HG03354 (cell line): Measurements from ENCODE around the gene PHRF1.
A peak's percentile ranks its signal among the peaks of the same experiment; 100 is the strongest.

ENCODE experiments used
- ATAC-seq: cut with Tn5 transposase; IDR thresholded peaks from one replicate; pipeline ENCODE4 v1.9.1; 2021; ENCODE audit warnings: mild to moderate bottlenecking; ENCODE audit not compliant: unreplicated experiment, poor library complexity, severe bottlenecking

PHRF1 gene

DNA sequence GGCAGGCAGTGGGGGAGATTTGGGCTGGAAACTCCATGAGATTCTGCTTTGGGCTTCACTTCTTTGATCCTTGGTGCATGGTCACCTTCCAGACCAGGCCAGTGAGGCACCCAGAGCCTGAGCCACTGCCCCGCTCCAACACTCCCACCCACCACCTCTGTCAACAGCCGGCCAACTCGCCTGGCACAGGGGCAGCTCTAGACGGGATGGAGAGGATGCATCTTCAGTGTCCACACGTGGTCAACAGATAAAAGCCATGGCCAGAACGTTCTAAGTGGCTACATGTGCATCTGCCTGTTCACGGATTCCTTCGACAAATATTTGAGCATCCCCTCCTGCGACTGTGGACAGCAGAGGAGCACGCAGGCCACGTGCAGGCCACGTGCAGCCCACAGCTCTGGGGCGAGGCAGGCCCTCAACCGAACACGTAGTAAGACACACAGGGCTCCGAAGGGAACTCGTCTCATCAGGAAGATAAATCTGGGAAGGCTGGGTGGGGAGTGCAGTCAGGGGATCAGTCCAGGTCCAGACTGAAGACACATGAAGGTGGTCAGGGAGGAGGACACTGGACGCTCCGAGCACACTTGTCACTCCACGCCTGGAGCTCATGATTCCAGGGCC is 37.7 kb upstream of the PHRF1 start:
- ATAC-seq = no peak

DNA sequence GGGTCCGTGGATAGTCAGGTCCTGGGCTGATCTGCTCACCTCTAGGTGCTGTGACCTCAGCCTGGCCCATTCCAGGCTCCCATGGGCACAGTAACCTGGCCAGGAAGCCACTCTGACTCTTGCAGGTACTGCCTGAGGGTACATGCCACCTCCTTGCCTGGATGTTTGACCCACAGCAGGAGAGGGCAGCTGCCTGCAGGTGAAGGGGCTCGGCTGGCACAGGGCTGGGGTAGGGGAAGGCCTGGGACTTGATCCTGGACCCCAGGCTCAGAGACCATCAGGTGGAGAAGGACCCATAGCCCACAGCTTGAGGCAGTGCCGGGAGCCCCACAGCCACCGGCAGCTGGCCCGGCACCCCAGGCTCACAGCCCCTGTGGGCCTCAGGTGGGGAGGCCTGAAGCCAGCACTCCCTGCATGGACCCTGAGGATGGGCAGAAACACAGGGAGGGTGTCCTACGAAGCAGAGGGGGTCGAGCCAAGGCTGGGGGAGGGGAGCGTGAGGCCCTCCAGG is 36.2 kb upstream of the PHRF1 start:
- no peak for ATAC-seq

DNA sequence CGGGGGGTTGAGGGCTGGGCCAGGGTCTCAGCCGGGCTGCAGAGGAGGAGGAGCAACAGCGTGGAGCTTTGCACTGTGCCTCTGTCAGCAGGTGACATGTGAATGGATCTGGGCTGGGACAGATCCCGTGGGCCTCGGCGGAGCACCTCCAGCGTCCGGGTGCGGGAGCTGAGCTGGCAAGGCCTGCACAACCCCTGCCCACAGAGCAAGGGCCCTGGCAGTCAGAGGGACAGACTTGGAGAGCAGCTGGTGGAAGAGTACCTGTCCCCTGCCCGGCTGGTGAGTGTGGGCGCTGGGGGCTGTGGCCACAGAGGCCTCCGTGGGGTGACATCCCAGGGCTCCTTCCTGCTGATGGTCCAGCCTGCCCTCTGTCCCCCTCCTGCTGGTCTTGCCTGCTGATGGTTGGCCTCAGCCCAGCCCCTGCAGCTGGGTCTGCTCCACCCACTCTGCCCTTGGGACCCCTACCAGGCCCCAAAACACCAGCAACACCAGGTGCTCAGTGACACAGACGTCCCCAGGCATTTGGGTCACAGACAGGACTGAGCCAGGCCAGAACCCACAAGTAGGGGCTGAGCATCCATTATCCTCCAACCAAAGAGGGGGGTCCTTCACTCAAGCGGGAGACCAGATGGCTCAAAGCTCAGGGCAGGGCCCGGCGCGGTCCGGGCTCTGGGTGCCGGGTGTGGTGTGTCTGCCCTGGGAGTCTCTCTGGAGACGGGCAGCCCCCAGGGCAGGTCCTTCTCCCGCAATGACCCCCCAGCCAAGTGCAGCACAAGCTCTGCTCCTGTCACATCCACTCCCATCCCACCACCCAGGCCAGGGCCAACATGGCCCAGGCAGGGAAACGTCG is 35.5 kb upstream of the PHRF1 start:
- ATAC-seq = no peak

DNA sequence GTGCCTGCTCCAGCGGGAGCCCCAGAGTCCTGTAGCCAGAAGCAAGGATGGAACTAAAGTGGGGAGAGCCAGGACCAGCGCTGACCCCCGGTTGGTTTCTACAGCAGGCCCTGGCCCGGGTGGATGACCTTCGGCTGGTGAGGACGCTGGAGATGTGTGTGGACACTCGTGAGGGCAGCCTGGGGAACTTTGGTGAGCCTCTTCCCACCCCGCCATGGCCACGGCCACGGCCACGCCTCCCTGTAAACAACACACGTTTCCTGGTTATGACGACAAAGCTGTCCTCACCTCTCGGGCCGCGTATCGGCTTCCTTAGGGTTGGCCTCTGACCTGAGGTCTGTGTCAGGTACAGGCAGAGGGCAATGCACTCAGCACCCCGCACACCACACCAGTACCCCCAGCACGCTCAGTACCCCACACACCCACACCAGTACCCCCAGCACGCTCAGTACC is 34.8 kb upstream of the PHRF1 start:
- ATAC-seq = no peak

DNA sequence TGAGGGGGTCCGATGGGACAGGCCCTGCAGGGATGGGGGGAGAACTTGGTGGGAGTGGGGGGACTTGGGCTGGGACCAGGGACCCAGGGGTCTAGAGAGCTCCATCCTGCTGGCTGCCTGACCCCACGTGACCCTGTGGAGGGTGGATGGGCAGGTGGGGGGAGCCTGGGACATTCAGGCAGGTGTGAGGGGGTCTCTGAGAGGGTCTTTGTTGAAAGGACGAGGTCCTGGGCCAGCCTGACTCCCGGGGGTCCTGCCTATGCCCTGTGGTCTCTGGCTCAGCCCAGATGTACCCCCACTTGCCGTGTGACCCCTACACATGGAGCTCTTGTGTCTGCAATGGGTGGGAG is 31.5 kb upstream of the PHRF1 start:
- ATAC-seq = no peak

DNA sequence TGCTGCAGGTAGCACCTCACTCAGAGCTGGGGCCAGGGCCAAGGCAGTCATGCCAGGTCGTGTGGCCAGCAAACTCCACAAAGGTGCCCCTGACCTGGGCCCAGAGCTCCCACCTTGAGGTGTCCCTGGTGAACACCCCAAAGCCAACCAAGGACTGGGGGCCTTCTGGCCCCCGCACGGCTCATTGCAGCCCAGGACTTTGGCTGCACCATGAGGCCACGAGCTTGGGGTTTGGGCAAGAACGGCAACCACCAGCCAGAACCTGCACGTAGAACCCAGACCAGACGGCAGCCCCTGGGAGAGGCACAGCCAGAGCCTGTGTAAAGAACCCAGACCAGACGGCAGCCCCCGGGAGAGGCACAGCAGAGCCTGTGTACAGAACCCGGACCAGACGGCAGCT is 31.1 kb upstream of the PHRF1 start:
- ATAC-seq = no peak

DNA sequence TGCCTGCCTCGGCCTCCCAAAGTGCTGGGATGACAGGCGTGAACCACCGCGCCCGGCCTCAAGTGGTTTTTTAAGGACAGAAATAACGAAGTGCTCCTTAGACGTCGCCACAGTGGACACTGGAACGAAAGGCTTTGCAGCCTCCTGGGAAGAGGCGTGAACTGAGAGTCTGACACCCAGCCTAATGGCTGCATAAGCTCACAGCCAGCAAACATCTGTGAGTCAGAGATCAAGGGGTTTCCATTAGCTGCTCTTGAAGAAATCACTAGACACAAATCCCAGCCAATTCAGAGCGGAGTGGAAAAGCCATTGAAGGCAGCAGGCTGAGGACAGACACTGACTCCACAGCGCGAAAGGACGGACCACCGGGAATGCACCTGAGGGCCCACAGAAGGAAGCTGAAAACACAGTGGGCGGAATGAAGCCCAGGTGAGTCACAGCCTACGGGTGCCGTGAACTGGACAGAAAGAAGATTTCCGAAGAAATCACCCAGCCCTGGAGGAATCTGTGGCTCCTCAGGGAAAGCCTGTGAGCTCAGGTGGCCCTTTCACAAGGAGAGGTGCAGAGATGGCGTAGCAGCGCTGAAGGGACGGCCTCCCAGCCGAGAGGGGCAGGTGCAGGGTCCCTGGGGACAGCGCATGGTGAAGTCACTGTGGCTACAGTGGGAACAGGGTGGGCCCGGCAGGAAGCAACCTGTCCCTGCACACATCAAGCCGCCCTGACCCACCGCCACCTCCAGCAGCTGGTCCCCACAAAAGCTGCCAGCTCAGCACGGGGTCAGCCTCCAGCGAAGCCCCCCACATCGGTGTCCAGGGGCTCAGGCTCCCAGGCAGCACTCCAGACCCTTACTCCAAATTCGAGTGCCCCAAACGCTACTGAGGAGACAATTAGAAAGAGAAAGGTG is 27.3 kb upstream of the PHRF1 start:
- ATAC-seq = no peak

DNA sequence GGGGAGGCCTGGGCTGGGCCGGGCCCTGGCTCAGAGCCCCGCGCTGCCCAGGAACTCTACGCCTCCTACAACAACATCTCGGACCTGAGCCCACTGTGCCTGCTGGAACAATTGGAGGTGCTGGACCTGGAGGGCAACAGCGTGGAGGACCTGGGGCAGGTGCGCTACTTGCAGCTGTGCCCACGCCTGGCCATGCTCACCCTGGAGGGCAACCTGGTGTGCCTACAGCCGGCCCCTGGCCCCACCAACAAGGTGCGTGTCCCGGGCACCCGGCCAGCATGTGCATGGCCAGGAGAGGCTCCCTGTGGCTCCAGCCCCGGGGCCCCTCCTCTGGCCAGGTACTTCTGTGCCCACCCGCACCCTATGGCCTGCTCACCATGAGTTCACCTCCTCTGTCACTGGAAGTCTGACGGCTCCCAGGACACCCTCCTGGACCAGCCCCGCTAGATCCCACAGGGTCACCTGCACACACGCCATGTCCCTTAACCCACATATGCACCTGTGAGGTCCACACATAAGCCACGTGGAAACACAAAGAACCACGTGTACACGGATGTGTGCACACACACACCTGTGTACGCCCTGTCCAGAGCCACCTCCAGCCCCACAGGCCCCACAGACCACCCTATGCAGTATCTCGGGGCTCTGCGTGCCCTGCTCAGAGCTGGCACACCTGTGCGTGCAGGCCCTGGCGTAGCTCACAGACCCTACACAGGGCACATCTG is 26.1 kb upstream of the PHRF1 start:
- ATAC-seq = no peak

DNA sequence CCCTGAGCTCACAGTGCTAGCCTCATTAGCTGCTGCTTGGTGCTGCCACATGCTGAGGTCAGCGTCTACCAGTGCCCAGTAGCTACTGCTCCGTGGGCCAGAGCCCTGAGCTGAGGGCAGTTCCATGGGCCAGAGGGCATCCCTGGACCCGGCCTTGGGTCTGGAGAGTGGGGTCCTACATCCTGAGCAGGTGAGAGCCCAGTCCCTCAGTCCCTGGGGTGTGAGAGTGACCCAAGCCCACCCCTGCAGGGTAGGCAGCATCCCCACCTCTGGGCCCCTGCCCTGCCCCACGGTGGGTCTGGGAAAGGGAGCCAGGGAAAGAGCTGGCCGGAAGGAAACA is 25.6 kb upstream of the PHRF1 start:
- no peak for ATAC-seq

DNA sequence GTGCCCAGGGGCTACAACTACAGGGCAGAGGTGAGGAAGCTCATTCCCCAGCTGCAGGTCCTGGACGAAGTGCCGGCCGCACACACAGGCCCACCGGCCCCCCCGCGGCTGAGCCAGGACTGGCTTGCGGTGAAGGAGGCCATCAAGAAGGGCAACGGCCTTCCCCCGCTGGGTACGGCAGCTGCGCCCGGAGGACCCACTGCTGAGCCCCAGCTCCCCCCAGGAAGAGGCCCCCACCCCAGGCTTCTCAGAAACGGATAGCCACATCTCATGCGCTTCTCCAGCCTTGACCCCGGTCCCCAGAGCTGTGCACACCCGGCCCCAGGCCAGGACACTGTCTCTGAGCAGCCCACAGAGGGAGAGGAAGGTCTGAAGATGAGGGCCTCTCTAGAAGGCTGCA is 25.1 kb upstream of the PHRF1 start:
- no peak for ATAC-seq

DNA sequence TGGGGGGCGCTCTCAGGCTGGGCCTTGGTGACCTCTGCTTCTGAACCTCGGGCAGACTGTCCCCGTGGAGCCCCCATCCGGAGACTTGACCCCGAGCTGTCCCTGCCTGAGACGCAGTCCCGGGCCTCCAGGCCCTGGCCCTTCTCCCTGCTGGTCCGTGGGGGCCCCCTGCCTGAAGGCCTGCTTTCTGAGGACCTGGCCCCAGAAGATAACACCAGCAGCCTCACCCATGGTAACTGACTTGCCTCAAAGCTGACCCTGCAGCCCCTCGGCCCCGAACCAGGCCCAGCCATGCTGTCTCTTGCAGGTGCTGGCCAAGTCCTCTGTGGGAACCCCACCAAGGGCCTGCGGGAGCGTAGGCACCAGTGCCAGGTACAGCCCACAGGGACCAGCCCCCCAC is 24.7 kb upstream of the PHRF1 start:
- ATAC-seq = no peak

DNA sequence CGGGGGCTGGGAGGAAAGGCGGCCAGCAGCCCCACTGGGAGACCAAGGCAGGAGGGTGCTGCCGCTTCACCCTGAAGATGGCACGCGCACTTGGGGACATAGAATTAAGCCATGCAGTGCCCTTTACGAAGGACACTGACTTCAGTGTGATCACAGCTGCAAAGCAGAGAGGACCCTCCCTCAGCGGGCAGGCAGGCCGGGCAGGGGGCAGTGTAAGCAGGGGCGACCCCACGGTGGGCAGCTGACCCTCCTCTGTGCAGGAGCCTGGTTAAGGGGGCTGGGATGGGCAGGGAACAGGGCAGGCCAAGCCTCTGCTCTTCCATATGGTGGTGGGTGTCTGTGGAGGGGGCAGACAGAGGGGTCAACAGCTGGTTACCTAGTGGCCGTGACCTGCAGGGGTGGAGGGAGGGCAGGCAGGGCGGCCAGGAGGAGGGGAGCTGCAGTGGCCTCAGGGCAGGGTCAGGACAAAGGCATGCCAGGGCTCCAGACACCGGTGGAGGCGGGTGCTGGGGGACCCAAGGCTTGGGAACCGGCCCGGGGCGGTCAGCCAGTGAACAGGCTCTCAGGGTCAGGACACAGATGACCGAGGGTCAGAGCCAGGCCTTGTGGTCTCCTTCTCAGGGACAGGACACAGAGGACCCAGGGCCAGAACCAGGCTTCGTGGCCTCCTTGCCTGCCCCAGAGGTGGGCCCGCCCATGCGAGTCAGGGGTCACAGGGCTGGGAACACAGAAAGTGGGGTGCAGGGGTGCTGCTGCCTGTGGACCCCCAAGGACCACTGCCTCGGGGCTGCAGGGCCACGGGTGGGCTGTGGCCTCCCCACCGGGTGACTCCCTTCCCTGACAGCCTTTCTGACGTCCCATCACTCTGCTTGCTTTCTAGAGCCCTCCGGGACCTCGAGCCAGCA is 22.9 kb upstream of the PHRF1 start:
- ATAC-seq = no peak

DNA sequence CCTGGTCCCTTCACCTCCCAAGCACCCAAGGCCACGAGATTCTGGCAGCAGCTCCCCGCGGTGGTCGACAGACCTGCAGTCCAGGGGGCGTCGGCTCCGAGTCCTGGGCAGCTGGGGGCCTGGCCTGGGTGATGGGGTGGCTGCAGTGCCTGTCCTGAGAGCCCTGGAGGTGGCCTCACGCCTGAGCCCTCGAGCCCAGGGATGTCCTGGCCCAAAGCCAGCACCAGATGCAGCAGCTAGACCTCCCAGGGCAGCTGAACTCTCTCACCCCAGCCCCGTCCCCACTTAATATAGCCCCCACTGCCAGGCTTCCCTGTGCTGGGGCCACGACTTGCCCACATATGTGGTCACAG is 22.3 kb upstream of the PHRF1 start:
- no peak for ATAC-seq

DNA sequence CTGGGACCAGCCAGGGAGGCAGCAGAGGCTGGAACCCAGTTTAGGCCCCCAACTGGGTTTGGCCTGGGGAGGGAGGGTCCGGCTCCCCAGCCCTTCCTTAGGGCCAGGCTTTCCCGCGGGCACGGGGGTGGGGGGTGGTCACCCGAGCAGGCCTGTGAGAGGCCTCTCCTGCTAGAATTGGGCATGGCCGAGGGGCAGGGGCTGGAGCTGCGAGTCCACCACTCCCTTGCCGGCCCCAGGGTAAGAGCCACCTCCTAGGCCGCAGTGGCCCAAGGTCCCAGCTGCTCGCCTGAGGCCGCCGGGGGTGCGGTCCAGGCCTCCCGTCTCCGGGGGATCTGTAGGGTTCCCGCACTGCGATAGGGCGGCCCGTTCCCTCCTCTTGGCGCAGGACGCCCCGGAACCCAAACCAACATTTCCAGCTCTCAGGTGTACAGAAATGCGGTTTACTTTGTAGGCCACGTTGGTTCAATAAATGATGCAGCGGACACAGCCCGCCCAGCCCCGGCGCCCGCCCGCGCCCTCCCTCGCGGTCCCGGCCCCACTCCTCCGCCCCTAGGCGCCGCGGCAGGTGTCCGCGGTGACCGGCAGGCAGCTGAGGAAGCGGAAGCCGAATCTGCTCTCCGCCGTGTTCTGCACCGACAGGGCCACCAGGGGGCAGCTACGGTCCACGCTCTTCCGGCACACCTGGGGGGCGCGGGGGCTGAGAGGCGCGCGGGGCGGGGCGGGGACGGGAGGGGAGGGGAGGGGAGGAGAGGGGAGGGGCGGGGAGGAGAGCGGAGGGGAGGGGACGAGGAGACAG is 21.6 kb upstream of the PHRF1 start:
- peak; percentile 74 for ATAC-seq

DNA sequence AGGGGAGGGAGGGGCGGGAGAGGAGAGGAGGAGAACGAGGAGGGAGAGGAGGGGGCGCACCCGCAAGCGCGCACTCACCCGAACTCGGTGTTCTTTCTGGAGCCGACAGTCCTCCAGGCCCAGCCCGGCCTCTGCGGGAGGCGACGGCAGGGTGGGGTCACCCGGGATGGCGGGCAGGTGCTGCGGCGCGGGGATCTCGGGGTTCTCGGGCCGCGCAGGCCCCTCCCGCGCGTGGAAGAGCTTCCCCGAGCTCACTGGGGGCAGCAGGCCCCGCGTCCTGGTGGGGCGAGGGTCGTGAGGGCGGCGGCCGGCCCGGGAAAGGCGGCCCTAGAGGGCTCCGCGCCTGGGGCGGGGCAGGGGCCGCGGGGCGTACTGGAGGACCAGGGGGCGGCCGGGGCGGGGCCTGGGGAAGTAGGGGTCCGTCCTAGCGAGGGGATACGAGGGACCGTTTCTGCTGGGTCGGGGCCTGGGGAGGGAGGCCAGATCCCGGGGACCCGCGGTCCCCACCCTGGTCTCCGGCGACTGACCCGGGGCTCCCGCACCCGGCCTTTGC is 21.0 kb upstream of the PHRF1 start:
- ATAC-seq = no peak

DNA sequence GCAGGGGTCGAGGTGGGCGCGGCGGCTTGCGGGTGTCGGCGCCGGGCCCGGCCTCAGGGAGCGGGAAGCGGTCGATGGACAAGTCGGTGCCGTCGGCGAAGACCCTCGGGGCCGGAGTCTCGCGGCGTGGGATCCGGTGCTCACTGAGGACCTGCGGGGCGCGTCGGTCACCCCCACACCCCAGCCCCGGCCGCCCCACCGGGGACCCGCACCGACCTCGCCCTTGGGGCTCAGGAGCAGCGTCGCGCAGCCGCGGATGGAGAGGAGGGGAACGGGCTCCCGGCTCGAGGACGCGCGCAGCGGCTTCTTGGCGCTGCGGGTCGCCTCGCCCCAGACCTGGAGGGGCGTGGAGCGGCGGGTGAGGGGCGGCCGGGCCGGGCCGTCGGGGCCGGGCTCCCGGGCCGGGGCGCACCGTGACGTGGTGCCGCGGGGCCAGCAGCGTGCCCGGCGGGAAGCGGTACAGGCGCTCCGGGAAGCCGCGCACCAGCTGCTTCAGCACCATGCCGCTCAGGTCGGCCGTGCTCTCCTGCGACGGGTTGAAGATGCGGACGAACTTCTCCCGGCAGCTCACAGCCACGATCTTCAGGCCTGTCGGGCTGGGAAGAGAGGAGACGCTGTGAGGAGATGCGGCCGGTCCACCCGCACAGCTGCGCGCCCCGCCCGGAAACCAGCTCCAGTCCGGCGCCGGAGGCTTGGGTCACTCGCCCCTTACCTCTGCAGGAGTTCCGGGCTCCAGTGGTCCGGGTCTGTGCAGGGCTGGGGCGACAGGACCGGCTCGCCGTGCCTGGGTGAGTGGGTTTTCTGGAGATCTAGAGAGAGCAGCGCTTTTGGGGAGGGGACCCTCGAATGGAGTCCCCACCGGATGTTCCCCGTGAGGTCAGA is 20.2 kb upstream of the PHRF1 start:
- no peak for ATAC-seq

DNA sequence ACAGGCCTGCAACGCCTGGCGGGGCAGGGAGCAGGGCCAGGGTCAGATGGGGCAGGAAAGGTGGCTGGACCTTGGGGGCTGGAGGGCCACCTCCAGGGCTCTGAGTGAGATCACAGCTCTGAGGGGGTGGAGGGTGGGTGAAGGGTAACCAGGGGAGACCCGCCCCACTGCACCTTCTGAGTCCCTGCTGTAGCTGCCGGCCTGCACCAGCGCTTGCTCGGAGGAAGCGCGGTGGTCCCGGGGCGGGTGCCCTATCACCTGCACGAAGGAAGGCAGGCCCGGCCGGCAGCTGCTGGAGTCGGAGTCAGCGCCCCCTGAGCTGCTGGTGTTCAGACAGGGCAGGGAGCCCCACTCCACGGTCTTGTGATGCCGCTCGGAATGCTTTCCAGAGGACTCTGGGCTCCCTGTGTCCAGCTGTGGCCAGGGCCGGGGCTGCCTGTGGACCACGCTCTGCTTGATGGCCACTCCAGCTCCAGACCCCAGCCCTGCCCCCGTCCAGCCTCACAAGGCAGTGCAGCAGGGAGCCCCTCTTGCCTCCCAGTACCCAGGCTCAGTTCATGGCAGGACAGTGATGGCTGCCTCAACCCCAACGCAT is 19.5 kb upstream of the PHRF1 start:
- ATAC-seq = no peak
